ENCODE results near the gene VAV3. TPM values are rescaled to one million over a fixed set of nuclear protein-coding genes. Genes with fewer than 3 reads are reported as not detected.

Gene VAV3
- total RNA-seq, 1 experiment from 2014 or later, result not detected

DNA sequence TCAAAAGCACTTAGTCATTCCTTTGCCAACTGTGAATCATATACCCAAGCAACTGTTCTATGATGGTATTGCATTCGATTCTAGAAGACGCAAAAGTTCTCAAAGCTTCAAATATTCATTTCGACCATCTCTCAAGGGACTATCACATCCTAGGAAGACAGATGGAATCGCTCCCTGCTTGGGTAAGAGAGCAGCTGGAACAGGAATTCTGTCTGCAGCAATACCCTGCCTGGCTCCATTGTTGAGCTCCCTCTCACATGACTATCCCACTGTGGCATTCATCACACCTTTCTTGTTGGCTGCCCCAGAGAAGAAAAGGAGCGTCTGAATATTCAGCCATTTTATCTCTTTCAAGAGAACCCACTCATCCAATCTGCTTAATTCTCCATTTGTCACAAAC lies 426.5 kb downstream of the VAV3 start:
- Histone ChIP-seq H3K4me1 (ENCODE audit: control insufficient read depth in 1 of 2, insufficient read depth in 2 of 2, low read length in 2 of 2) (no peaks in the 10 kb centered on the region), H3K9ac (ENCODE audit: low read length) (no peak overlapping the region), H4K20me1 (ENCODE audit: insufficient read depth) (no peaks in the 10 kb centered on the region), H3K9me2 (ENCODE audit: insufficient read depth) (no peaks in the 10 kb centered on the region), H3K4me3 (replicated peaks in 1 of 2; ENCODE audit: low read depth in 1 of 2, low read length in 2 of 2) (no peak overlapping the region), H2AFZ (ENCODE audit: low read depth, low read length, poor library complexity, severe bottlenecking) (no peak overlapping the region), H3K4me2 (ENCODE audit: low read length) (no peak overlapping the region), H3K27ac (ENCODE audit: low read depth, low read length) (no peak overlapping the region), H3K79me2 (ENCODE audit: insufficient read depth, low read length) (no peaks in the 10 kb centered on the region), H3K9me3 (ENCODE audit: control insufficient read depth in 1 of 2, insufficient read depth in 1 of 2, low read depth in 1 of 2, low read length in 2 of 2) (peaks cover 0 to 15% of the 10 kb centered on the region in 2 experiments; a peak in 2 of 4 replicates), H3K27me3 (ENCODE audit: insufficient read depth, low read length) (no peaks in the 10 kb centered on the region), H3K36me3 (ENCODE audit: control insufficient read depth in 1 of 2, insufficient read depth in 2 of 2, low read length in 2 of 2) (no peaks in the 10 kb centered on the region)
- no peak for TF ChIP-seq SIN3A (IDR thresholded peaks at IDR 0.05; ENCODE audit: low read depth)
- TF ChIP-seq JUND (IDR thresholded peaks at IDR 0.05), result no peak
- TF ChIP-seq POLR2AphosphoS5 (IDR thresholded peaks at IDR 0.05; ENCODE audit: low read depth, low read length), result no peak
- no peak for TF ChIP-seq SP1 (IDR thresholded peaks at IDR 0.05; ENCODE audit: low read depth)
- TF ChIP-seq EZH2 (IDR thresholded peaks at IDR 0.05), result no peak
- TF ChIP-seq YY1 (IDR thresholded peaks at IDR 0.05; ENCODE audit: extremely low read depth, insufficient replicate concordance, low read depth, low read length), result no peak
- no peak for TF ChIP-seq FOSL1 (IDR thresholded peaks at IDR 0.05; ENCODE audit: low read depth)
- TF ChIP-seq CBX3 (IDR thresholded peaks at IDR 0.05; ENCODE audit: low read depth), result no peak
- TF ChIP-seq, protein P1, sequence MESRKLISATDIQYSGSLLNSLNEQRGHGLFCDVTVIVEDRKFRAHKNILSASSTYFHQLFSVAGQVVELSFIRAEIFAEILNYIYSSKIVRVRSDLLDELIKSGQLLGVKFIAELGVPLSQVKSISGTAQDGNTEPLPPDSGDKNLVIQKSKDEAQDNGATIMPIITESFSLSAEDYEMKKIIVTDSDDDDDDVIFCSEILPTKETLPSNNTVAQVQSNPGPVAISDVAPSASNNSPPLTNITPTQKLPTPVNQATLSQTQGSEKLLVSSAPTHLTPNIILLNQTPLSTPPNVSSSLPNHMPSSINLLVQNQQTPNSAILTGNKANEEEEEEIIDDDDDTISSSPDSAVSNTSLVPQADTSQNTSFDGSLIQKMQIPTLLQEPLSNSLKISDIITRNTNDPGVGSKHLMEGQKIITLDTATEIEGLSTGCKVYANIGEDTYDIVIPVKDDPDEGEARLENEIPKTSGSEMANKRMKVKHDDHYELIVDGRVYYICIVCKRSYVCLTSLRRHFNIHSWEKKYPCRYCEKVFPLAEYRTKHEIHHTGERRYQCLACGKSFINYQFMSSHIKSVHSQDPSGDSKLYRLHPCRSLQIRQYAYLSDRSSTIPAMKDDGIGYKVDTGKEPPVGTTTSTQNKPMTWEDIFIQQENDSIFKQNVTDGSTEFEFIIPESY (IDR thresholded peaks at IDR 0.05; ENCODE audit: extremely low read depth, insufficient replicate concordance, low read length), result no peak
- no peak for TF ChIP-seq TCF7L2 (IDR thresholded peaks at IDR 0.05; ENCODE audit: borderline replicate concordance, extremely low read depth, insufficient read depth, insufficient read length)
- no peak for TF ChIP-seq RAD21 (IDR thresholded peaks at IDR 0.05; ENCODE audit: low read depth)
- TF ChIP-seq ELF1 (IDR thresholded peaks at IDR 0.05; ENCODE audit: borderline replicate concordance, low read depth), result no peak
- TF ChIP-seq, protein P2, sequence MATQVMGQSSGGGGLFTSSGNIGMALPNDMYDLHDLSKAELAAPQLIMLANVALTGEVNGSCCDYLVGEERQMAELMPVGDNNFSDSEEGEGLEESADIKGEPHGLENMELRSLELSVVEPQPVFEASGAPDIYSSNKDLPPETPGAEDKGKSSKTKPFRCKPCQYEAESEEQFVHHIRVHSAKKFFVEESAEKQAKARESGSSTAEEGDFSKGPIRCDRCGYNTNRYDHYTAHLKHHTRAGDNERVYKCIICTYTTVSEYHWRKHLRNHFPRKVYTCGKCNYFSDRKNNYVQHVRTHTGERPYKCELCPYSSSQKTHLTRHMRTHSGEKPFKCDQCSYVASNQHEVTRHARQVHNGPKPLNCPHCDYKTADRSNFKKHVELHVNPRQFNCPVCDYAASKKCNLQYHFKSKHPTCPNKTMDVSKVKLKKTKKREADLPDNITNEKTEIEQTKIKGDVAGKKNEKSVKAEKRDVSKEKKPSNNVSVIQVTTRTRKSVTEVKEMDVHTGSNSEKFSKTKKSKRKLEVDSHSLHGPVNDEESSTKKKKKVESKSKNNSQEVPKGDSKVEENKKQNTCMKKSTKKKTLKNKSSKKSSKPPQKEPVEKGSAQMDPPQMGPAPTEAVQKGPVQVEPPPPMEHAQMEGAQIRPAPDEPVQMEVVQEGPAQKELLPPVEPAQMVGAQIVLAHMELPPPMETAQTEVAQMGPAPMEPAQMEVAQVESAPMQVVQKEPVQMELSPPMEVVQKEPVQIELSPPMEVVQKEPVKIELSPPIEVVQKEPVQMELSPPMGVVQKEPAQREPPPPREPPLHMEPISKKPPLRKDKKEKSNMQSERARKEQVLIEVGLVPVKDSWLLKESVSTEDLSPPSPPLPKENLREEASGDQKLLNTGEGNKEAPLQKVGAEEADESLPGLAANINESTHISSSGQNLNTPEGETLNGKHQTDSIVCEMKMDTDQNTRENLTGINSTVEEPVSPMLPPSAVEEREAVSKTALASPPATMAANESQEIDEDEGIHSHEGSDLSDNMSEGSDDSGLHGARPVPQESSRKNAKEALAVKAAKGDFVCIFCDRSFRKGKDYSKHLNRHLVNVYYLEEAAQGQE (IDR thresholded peaks at IDR 0.05; ENCODE audit: low read depth), result no peak
- no peak for TF ChIP-seq ZNF274 (IDR thresholded peaks at IDR 0.05; ENCODE audit: low read depth, low read length)
- TF ChIP-seq EZH2phosphoT487 (IDR thresholded peaks at IDR 0.05; ENCODE audit: borderline replicate concordance), result no peak
- no peak for TF ChIP-seq CEBPB (IDR thresholded peaks at IDR 0.05; ENCODE audit: low read depth)
- no peak for TF ChIP-seq POLR2A (IDR thresholded peaks at IDR 0.05; ENCODE audit: borderline replicate concordance, extremely low read depth, insufficient read depth, insufficient read length)
- ChIA-PET POLR2A (no interaction called here), RAD21 (ENCODE audit: low non-redundant PET in 1 of 2, low total read pairs in 2 of 2, uncharacterized antibody in 2 of 2, unreplicated experiment in 2 of 2) (no interaction called here), CTCF (no interaction called here)
- no TSS peak for BruUV-seq (replicated peaks)
- intact Hi-C loops (cut with micrococcal nuclease), result no loop called here
- no peak for DNase-seq (ENCODE audit: low read depth, low spot score)
- ATAC-seq, result no peak
